Muscle of arm (tissue), 12 donors: ENCODE data around the gene TBC1D5. TPM values are rescaled to one million over a fixed set of nuclear protein-coding genes. Genes with fewer than 3 reads are reported as not detected.
"Not testable (repeated sequence)": the region's sequence is repeated elsewhere in the genome, so short reads cannot be mapped to it uniquely, and the experiment has no call there.

Experiments used
- DNase-seq: peaks from one replicate; pipeline ENCODE4 v3.0.0-alpha.2; 2013
- polyA plus RNA-seq, 12 donors: library from polyadenylated mRNA; unstranded; fragments of 120-200 nt; gene quantifications; one replicate each; pipeline ENCODE4 v1.2.1, GENCODE V29; 2013; ENCODE audit not compliant: insufficient read length in 12 of 12

Gene TBC1D5
- polyA plus RNA-seq, 12 donors, result 26.0 to 38.1 (median 33.3) TPM; not detected in 1

DNA sequence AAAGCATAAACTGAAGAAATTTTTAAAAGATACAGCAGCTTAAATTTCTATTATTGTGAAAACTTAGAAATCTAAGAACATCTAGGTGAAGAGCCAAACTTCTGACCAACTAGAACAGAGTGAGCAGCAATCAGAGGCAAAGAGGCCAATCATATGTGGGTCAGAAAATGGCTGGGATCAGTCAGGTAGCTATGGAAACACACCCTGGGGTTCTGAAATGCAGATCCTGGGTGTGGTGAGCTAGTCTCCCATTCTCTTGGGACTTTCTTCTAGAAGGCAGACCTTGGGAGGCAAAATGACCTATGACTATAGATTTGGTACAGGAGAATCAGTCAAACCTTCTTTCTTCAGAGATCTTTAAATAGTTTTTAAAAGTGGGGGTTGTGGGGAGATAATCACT lies 385.8 kb downstream of the TBC1D5 start:
- no peak for DNase-seq

DNA sequence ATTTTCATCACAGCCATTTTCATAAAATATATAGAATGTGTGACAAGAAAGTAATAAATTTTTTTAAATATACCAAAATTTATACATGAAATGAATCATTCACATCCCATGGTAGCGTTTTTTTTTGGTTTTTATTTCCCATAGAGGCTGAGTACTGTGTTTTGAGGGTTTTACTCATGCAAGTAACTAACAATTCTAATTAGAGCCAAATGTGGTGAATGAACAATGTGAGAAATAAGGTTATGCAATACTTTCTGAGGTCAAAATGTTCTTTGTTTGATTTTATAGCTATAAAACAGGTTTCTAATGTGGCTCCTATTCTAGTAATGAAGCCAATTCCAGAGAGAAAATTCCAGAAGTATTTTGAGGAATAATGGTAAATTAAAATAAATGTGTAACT lies 386.8 kb downstream of the TBC1D5 start:
- no peak for DNase-seq

DNA sequence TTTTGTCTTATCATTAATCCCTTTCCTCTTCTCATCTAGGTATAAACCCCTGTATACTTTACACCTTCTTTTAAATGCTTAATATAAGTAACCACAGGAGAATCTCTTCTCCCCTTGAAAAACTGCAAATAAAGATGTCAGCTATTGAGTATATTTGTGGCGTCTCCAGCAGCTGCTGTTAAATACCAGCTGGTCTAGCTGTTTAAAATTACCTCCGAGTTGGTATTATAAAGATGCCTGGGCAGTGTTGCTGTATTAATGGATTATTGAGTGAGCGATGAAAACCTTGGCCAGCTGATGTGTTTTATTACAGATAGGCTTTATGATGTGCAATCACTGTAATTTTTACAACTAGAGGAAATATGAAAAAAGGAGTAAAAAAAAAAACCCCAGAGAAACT lies 388.1 kb downstream of the TBC1D5 start:
- no peak for DNase-seq

DNA sequence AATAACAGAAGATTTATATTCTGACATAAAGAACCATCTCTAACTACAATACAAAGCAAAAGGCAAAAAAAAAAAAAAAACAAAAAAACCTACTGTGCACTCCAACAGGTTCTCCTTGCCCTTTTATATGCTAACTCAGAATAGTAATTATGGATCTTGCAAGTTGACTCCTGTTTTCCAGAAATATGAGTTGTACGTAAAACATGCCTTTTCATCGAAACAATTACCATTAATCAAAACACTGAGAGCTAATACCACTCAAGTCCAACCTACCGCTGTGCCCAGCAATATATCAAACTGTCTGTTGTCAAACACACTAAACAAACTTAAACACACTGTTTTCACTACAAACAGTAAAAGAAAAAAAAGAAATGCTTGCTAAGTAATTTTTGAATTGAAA lies 389.8 kb downstream of the TBC1D5 start:
- DNase-seq, result no peak

DNA sequence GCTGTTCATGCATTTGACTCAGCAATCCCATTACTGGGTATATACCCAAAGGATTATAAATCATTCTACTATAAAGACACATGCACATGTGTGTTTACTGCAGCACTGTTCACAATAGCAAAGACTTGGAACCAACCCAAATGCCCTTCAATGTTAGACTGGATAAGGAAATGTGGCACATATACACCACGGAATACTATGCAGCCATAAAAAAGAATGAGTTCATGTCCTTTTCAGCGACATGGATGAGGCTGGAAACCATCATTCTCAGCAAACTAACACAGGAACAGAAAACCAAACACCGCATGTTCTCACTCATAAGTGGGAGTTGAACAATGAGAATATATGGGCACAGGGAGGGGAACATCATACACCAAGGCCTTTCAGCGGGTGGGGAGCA lies 391.2 kb downstream of the TBC1D5 start:
- DNase-seq, result not testable (repeated sequence)

DNA sequence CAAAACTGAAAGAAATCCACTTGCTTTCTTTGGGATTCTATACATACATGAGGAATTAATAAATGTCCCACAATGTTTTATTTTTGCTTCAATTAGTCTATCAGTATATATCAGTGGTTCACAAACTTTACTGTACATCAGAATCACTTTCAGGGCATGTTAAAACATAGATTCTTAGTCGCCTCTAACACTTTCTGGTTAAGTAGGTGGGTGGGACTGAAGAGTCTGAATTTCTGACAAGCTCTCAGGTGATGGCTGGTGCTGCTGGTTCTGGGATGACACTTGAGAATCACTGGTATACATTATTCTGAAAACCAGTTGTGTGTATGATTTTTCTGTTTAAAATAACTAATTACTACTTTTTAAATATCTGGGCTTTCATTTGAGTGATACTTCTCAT lies 393.3 kb downstream of the TBC1D5 start:
- DNase-seq, result no peak

DNA sequence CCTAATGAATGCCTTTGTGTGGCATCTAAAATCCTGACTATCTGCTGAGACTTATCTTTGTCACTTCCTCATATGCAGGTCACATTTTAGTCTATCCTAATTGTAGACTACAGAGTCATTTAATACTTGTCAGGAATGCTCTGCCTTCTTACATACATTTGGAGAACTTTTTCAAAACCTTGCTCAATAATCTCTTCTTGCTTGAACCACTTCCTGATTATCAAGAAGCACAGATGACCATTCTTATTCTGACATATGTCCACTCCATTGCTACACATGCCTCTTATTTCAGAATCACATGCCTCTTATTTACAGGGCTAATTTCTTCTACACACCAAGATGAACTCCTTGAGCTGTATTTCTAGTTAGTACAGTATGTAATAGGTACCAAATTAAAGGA lies 400.3 kb downstream of the TBC1D5 start:
- no peak for DNase-seq

DNA sequence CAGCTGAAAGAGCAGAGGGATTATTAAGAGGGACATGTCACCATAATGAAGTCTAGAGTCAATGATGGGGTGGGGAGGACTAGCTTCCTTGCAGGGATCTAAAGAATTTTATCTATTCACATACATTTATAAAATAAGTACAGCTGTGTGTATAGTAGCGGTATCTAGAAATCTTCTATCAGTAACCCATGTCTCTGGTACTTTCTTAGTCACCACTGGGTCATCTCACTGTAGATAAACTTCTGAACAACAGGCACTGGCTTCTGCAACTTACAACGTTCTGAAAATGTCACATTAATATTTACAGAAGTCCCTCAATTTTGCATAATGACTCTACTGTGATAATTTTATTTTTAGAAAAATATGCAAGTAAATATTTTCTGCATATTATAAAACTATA lies 401.7 kb downstream of the TBC1D5 start:
- DNase-seq, result no peak

DNA sequence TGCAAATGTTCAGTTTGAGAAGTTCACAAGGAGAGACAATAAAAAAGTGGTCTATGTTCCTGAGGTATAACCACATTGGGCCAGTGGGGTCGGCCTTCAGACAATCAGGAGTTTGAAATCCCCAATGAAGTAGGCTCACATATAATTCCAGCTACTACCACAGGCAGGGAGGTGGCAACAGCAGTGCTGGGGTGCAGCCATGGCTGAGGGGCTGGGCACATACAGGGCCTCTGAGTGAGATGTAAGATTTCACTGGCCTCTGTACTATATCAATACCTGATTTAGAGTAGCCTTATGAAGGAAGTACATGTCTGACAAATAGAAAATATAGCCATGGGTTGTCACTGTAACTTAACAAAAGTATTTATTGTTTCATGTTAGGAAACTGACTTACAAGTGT lies 402.2 kb downstream of the TBC1D5 start:
- no peak for DNase-seq

DNA sequence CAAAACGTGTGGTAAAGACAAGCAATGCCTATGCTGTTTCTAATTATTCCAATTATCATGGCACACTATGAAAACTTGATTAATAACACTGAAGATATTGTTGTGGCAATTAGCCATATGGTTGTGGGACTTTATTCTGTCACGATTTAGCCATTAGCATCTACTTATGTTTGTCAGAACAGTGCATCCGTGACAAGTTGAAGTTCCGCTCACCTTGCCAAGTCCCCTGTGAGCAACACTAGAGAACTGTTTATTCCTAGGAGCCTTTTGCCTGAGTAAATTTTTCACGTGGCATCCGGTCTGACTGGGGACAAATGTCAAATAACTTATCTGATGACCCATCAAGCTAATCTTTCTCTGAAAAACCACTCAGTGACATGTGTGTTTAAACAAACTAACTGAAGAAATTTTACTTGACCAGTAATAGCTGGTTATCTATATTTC lies 403.3 kb downstream of the TBC1D5 start:
- DNase-seq, result no peak

DNA sequence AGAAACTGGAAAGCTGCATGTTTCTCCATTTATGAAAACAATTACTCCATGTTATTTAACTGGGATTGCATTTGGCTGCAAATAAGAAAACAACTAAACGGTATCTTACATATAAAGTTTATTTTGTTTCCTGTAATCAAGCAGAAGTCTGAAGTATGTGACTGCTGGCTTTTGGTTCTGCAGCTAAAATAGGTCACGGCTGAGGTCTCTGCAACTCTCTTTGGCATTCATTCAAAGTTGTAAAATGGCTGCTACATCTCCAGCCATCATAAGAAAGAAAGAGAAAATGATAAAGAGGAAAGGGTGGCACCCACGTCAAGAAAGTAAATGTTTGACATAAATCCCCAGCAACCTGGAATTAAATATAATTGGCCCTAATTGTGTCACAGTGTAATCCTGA lies 406.1 kb downstream of the TBC1D5 start:
- DNase-seq, result no peak

DNA sequence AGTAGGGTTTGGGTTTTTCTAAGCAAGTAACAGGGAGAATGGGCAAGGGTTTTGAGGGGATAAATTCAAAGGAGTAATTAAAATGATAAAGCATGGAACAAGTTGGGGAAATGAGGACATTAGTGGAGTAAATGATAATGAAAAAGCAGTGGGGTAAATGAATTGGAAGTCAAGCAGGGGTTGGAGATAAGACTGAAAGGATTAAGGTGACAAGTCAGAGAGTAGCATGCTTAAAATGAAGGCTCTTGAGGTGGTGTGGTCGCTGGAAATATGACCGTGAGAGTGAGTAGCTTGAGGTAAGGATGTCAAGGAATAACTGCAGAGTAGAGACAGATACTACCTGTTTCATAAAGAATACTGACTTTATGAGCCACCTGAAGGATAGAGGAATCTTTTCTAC lies 408.5 kb downstream of the TBC1D5 start:
- DNase-seq, result no peak

DNA sequence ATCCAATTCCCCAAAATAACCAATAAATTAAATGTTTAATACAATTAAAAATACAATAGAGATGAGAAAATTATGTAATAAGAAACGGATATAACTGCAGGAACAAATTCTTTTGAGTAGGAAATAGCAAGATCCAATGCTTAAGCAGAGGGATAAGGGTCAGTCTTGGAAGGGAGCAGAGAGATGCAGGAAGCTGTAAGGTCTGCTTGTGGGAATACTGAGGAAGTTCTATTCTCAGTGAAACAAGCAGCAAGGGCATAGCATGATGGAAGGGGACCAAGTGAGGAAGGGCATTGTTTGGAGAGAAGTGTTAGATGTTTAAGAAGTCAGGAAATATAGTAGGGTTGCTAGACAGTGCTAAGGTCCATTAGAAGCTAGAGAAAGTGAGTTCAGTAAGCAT lies 409.0 kb downstream of the TBC1D5 start:
- no peak for DNase-seq

DNA sequence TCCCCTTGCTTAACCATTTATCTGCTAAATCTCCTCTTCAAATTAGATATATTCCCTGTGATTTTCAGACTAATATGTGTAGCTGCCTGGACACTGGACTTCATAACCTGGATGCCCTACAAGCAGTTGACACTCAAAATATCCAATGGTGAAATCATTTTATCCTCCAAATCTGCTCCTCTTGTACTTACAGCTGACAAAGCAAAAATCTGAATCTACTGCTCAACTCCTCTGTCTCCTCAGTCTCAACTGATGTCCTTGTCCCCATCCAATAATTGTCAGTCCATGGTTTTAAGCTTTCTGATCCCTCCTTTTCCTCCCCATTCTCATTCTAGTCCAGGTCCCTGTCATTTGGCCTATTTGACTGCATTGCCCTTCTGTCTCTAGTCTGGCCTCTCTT lies 411.8 kb downstream of the TBC1D5 start:
- no peak for DNase-seq

DNA sequence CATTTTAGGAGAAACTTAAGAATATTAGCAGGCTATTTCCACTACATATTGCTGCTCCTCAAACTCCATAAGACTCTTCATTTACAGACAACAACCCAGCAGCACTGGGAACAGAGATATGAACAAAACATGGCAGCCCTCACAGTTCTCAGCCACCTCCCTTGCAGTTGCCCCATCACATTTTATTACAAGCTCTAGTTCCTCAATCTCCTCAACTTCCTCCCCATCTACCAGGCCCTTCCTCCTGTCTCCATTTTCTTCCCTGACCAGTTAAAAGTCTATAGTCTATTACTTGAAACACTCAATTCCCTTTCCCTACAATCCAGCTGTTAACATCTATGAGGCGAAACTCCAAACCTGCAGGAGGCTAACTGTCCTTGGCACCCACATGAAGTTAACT lies 412.5 kb downstream of the TBC1D5 start:
- no peak for DNase-seq

DNA sequence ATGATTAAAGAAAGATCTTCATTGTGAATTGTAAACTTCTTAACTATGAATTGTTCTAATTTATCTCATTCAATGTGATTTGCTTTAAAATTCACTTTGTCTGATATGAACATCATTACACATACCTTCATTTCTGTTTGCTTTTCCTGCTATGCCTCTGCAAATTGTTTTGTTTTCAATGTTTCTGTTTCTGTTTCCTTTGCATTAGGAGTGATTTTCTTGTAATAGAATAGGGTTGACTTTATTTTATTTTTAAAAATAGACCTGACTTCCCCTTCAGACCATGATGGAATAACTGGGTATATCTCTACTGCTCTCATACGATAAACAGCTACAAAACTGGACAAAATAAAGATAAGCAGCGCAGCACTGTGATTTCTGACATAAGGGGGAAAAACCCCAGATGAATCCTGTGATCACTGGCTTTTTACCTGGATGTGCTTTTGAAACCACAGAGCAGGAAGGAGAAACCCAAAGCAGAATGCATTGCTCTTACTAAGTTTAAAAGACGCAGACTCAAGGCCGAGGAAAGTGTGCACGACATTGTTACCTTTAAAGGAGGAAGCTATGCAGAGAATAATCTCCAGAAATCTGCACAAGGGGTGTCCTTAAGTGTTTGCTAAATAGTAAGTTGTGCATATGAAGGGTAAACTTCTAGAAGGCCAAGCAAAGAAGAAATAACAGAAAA lies 420.2 kb downstream of the TBC1D5 start:
- no peak for DNase-seq

DNA sequence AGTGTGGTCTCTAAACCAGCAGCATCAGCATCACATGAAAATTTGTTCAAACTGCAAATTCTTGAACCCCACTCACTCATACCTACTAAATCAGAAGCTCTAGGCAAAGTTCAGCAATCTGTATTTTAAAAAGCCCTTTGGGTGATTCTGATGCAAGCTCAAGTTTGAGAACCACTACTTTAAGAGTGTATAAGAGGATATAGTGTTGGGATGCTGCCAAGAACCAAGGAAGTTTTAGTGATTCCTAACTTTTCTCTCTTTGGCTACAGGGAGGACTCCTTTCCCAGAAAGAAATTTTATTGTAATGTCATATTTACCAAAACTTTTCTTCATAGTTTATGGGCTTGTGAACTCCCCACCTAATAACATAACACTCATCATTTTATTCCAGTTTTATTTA lies 422.2 kb downstream of the TBC1D5 start:
- no peak for DNase-seq

DNA sequence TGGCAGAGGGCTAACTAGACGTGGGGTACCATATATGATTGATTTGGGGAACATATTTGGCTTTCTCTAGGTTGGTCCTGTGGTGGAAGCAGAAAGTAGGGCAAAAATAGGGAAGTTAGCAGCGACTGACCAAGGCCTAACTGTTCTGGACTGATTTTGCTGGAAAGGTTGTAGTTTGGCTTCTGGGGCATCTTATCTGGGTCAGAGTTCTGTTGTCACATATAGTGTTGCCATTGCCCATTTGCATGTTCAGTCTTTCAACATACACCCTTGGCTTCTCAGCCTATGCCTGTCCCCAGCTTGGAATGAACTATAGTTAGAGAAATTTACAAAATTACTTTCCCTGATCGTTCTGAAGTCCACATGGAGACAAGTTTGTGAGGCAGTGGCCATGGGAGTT lies 426.5 kb downstream of the TBC1D5 start:
- DNase-seq, result no peak

DNA sequence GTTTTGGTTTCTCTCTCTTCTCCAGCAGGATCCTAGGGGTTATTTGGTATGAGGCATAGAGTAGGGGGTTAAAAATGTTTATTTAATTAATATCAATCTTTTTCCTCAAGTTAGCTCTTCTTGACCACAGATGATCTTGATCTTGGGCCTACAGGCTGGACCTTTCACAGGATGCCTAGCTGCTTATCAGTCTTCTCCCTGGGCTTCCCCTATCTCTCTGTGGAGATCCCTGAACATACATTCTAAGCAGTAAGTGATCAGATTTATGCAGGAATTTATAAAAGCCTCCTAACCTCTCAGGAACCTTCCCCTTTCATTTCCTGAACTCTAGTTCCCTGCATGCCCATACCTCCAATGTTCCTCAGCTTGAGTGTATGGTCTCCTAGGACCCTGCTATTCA lies 428.3 kb downstream of the TBC1D5 start:
- no peak for DNase-seq

DNA sequence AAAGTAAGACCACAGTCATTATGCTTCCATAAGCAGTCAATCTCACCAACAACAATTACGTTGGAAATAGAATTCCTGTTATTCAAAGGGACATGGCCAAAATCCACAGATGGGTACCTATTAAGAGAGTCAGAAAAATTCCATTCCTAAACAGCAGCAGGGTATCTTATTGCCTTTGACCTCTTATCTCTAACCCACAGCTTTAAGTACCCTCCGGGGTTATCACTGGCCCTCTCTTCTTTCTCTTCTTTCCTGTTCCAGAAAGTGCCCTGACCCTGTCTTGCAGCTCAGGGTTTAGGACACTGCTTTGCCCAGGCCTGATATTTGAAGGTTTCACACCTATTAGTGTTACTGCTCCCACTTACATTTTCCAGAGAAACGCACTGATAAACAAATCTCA lies 428.7 kb downstream of the TBC1D5 start:
- DNase-seq, result no peak

DNA sequence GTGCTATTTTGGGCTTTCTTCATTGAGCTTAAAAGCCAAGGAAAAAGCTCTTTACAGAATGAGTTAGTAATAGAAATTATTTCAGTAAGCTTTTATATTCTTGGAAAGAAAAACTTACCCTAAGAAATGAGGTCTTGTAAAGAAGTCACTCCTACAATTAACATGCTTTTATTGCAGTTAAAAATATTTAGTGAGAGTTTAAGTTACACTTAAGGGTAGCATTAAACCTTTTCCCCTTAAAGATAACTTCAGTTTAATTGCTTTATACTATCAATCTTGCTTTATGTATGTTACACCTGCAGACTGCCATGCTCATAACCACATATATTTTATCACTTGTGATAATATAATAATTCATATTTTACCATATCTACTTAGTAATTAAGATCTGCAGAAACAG lies 431.4 kb downstream of the TBC1D5 start:
- DNase-seq, result no peak

DNA sequence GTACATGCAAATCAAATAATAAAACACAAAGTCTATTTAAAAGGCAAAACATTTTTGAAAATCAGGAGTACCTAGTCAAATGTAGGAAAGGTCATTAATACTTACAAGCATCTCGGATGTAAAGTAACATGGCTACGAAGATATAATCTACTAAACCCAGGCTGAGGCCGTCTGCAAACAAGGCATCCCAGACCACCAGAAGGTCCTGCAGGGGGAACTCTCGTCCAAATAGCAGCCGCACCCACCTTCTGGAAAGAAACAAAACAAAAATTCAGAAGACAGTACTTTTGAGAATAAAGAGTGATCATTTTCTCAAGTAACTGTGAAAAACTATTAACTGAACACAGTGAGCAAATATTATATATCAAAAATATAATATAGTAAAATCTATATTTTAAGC lies 434.5 kb downstream of the TBC1D5 start:
- no peak for DNase-seq

DNA sequence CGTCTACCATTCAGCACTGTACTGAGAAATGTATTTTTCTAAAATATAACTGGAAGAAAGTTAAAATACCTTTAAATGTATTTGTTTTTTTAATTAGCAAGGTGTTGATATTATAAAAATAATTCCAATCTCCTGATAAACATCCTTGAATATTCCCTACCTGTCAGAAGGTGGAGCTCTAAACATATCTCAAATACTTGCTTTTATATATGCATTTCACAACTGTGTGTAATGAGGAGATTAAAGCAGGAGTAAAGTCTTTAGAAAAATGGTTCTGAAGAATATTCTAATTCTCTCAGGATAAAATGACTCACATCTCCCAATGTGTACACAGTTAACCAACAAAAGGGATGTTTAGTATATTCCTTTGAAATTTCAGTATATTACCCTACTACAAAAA lies 434.9 kb downstream of the TBC1D5 start:
- no peak for DNase-seq

DNA sequence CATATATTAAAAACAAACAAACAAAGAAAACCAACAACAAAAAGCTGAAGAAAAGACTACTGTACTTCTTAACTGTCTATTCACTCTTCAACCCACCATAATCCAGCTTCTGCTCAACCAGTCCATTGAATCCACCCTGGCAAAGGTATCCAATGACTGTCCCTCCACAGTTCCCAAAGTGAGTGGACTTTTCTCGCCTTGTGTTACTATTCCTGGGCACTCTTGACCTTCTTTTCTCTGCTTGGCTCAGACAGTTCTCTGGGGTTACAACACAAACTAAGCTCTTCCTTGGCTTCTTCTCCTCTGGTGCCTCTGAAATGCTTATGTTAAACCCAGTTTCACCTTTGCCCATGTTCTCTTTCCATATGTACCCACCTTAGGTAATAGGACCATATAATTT lies 437.5 kb downstream of the TBC1D5 start:
- no peak for DNase-seq

DNA sequence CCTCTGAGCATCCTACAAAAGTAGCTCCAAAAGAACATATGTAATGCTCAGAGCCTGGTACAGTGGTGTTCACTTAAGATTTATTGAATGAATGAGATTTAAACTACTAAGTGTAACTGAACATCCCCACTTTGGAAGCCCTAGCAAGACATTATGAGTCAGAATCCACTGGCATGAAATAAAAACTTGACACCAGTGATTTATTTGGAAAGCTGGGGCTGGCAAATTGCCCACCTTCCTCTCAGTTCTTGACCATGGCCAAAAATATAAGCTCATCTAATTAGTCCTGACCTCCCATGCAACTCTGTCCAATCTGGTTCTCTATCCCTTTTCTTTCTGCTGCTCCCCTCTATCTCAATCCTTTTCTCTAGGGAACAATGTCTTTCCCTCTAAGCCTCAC lies 439.7 kb downstream of the TBC1D5 start:
- no peak for DNase-seq
